KMS-11 (cell line): ENCODE measurements around the gene OSCAR.

Experiments used
- H2AFZ ChIP-seq: fragments of 200-600 bp; sonication (generic); 2 replicates; pipeline ENCODE4 v1.6.1; 2016; ENCODE audit warnings: antibody characterized with exemption, mixed run types, low read depth
- H3K27ac ChIP-seq: fragments of 200-600 bp; sonication (generic); 2 replicates; pipeline ENCODE4 v1.6.1; 2016; ENCODE audit warnings: mild to moderate bottlenecking, mixed run types
- H3K27me3 ChIP-seq: fragments of 200-600 bp; sonication (generic); 2 replicates; pipeline ENCODE4 v1.6.1; 2017; ENCODE audit warnings: mild to moderate bottlenecking, low read depth, mixed run types, moderate library complexity; ENCODE audit not compliant: insufficient read depth
- H3K36me3 ChIP-seq: fragments of 200-600 bp; sonication (generic); 2 replicates; pipeline ENCODE4 v1.6.1; 2017; ENCODE audit warnings: mild to moderate bottlenecking, mixed run types; ENCODE audit not compliant: insufficient read depth
- H3K4me1 ChIP-seq: fragments of 200-600 bp; sonication (generic); 2 replicates; pipeline ENCODE4 v1.6.1; 2016; ENCODE audit warnings: mild to moderate bottlenecking, low read depth, mixed run types; ENCODE audit not compliant: poor library complexity, severe bottlenecking
- H3K4me2 ChIP-seq: fragments of 200-600 bp; sonication (generic); 2 replicates; pipeline ENCODE4 v1.7.0; 2016; ENCODE audit warnings: mild to moderate bottlenecking, mixed run types
- H3K4me3 ChIP-seq: fragments of 200-600 bp; sonication (generic); IDR thresholded peaks from 2 replicates; pipeline ENCODE4 v1.6.1; 2017; ENCODE audit warnings: low read depth, low read length, mixed read lengths; ENCODE audit not compliant: insufficient read depth
- H3K79me2 ChIP-seq: fragments of 200-600 bp; sonication (generic); 2 replicates; pipeline ENCODE4 v1.6.1; 2016; ENCODE audit warnings: low read depth, mixed run types; ENCODE audit not compliant: insufficient read depth
- H3K9ac ChIP-seq: fragments of 200-600 bp; sonication (generic); 2 replicates; pipeline ENCODE4 v1.6.1; 2016; ENCODE audit warnings: mild to moderate bottlenecking, mixed run types
- H4K20me1 ChIP-seq: fragments of 200-600 bp; sonication (generic); 2 replicates; pipeline ENCODE4 v1.6.1; 2016; ENCODE audit warnings: mild to moderate bottlenecking, mixed run types; ENCODE audit not compliant: insufficient read depth
- TF ChIP-seq, protein P1 (sequence below): fragments of 200-600 bp; sonication (generic); conservative IDR thresholded peaks from 2 replicates; pipeline ENCODE4 v1.6.1; 2017; ENCODE audit warnings: low read depth, mild to moderate bottlenecking, antibody characterized with exemption, low read length, moderate library complexity, mixed read lengths

OSCAR gene

DNA sequence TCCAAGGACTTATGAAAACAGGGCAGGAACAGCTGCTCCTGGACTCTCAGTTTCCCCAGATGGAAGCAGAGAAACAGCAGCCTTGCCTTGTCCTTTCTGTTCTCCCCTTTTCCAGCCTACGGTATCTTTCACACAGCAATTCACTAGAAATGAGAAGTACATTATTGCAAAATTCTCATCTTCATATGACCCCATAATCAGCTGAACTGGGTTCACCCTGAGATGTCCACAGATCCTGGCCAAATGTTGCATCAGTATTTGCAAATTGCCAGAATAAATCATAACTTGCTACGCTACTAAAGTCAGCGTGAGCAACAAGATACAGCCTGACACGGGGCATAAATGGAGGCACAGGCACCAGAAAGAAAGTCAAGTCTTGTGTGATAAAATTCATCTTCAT lies 53.0 kb downstream of the OSCAR start:
- TF ChIP-seq, protein P1, sequence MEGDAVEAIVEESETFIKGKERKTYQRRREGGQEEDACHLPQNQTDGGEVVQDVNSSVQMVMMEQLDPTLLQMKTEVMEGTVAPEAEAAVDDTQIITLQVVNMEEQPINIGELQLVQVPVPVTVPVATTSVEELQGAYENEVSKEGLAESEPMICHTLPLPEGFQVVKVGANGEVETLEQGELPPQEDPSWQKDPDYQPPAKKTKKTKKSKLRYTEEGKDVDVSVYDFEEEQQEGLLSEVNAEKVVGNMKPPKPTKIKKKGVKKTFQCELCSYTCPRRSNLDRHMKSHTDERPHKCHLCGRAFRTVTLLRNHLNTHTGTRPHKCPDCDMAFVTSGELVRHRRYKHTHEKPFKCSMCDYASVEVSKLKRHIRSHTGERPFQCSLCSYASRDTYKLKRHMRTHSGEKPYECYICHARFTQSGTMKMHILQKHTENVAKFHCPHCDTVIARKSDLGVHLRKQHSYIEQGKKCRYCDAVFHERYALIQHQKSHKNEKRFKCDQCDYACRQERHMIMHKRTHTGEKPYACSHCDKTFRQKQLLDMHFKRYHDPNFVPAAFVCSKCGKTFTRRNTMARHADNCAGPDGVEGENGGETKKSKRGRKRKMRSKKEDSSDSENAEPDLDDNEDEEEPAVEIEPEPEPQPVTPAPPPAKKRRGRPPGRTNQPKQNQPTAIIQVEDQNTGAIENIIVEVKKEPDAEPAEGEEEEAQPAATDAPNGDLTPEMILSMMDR, result no peak
- Histone ChIP-seq H3K4me1 (no peaks in the 10 kb centered on the region), H3K4me3 (no peak overlapping the region)

DNA sequence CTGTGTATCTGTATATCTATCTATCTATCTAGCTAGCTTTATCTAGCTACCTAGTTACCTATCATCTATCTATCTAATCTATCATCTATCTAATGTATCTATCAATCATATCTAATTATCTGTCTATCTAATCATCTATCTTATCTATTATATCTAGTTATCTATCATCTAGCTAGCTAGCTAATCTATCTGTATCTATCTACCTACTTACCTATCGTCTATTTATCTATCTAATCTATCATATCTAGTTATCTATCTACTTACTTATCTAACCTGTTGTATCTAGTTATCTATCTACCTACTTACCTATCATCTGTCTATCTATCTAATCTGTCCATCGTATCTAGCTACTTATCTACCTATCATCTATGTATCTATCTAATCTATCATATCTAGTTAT lies 54.8 kb downstream of the OSCAR start:
- no peaks in the 10 kb centered on the region for H3K36me3 ChIP-seq
- no peaks in the 10 kb centered on the region for H3K4me1 ChIP-seq
- no peak overlapping the region for H2AFZ ChIP-seq
- no peaks in the 10 kb centered on the region for H4K20me1 ChIP-seq
- no peak overlapping the region for H3K4me2 ChIP-seq
- no peak overlapping the region for H3K9ac ChIP-seq
- H3K27ac ChIP-seq, result no peak overlapping the region
- TF ChIP-seq, protein P1, result no peak
- no peak overlapping the region for H3K4me3 ChIP-seq
- H3K27me3 ChIP-seq, result peaks cover 4% of the 10 kb centered on the region; the same call in 1 of the 2 replicates
- H3K79me2 ChIP-seq, result no peaks in the 10 kb centered on the region

More for the DNA sequence above, 53.0 kb downstream of the OSCAR start:
- Histone ChIP-seq H3K9ac (no peak overlapping the region), H3K27ac (no peak overlapping the region), H3K27me3 (peaks cover 7% of the 10 kb centered on the region; the same call in 1 of the 2 replicates), H3K4me2 (no peak overlapping the region), H3K79me2 (no peaks in the 10 kb centered on the region), H2AFZ (no peak overlapping the region), H4K20me1 (no peaks in the 10 kb centered on the region), H3K36me3 (no peaks in the 10 kb centered on the region)
